HG03521 (cell line): ENCODE measurements around the gene DHX8.
"Not testable (repeated sequence)": the region's sequence is repeated elsewhere in the genome, so short reads cannot be mapped to it uniquely, and the experiment has no call there.

Source experiments
- ATAC-seq: cut with Tn5 transposase; IDR thresholded peaks from one replicate; pipeline ENCODE4 v1.9.1; 2021; ENCODE audit warnings: mild to moderate bottlenecking, moderate library complexity; ENCODE audit not compliant: unreplicated experiment

The DHX8 gene

DNA sequence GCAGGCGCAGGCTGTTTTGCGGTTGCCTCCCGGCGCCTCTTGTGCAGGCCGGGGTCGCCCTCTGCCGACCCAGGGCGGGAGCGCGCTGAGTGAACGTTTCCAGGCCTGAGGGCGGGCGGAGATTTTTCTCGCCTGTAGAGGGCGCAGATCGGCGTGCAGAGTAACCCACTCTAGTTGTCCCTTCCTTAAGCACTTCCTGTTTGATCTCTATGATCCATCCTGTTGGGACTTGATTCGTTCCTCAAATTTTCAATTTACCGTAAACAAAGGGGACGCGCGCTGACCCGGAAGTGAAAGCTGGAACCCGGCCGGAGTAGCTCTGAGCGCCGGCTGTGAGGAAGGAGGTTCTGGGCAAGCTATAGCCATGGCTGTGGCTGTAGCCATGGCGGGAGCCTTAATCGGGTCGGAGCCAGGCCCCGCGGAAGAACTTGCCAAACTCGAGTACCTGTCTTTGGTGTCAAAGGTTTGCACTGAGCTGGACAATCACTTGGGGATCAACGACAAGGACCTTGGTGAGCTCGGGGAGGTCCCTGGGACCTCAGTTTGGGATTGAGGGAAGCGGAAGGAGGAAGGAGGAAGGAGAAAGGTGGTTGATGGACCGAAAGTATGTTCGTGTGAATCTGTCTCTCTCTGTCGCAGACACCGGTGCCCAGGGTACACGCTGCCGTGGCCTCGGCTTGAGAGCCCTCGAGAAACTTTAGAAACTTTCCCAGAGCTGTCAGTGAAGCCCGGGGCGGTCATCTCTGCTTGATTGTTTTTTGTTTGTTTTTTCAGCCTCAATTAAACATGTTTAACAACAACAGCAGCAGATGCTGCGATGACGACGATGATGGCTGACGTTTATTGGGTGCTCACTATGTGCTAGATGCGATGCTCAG lies at the start of gene DHX8:
Gene DHX8, plus strand, starts transcription at position 302 of the 878 bp plus-strand sequence. Its CDS starts 63 bp downstream, at position 365.
- ATAC-seq = peak; percentile 97

- ATAC-seq = no peak
Measured at GRCh38 chr17:43434902-43435319, 48.9 kb upstream of the DHX8 start.

GRCh38 chr17:43437756-43438155 lies 46.0 kb upstream of the DHX8 start:
- no peak for ATAC-seq

DNA sequence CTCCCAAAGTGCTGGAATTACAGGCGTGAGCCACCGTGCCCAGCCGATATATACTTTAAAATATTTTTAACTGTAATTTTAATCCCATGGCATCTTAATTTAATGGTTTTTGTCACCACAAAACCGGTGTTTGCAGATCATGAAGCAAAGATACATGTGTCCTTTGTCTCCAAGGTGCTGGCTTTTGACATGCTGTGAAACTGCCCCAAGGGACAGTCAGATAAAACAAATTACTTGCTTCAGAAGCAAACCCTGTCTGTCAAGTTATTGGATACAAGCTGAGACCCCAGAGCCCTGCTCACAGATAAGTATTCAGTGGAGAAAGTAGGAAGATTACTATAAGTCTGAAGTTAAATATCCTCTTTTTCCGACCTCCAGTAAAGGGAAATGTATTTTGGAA lies 45.1 kb upstream of the DHX8 start:
- ATAC-seq = no peak

- ATAC-seq = no peak
Measured at GRCh38 chr17:43439041-43439440, 44.7 kb upstream of the DHX8 start.

DNA sequence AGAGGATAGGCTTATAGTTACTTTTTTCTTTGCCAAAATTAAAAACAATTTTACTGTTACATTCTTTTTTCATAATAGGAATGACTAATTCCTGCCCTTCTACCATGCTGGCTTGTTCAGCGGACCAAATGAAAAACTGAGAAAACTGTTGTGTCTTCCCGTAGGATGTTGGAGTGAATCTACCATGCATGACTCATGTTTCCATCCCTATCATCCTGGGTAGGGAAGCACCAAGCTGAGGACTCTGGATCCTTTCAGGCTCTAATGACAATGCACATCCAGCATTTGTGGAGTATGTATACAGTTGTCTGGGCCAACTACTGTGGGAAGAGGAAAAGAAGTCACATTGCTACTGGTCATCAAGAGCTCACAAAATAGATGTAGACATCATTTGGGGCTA lies 41.1 kb upstream of the DHX8 start:
- no peak for ATAC-seq

GRCh38 chr17:43443381-43443780 lies 40.4 kb upstream of the DHX8 start:
- no peak for ATAC-seq

GRCh38 chr17:43444223-43445008 lies 39.4 kb upstream of the DHX8 start:
- no peak for ATAC-seq

- ATAC-seq = no peak
Measured at GRCh38 chr17:43445009-43445589, 38.7 kb upstream of the DHX8 start.

GRCh38 chr17:43446773-43447172 lies 37.0 kb upstream of the DHX8 start:
- ATAC-seq = no peak

- no peak for ATAC-seq
Measured at GRCh38 chr17:43448720-43449469, 34.9 kb upstream of the DHX8 start.

GRCh38 chr17:43449470-43450248 lies 34.1 kb upstream of the DHX8 start:
- no peak for ATAC-seq

GRCh38 chr17:43450791-43451190 lies 33.0 kb upstream of the DHX8 start:
- ATAC-seq = not testable (repeated sequence)

DNA sequence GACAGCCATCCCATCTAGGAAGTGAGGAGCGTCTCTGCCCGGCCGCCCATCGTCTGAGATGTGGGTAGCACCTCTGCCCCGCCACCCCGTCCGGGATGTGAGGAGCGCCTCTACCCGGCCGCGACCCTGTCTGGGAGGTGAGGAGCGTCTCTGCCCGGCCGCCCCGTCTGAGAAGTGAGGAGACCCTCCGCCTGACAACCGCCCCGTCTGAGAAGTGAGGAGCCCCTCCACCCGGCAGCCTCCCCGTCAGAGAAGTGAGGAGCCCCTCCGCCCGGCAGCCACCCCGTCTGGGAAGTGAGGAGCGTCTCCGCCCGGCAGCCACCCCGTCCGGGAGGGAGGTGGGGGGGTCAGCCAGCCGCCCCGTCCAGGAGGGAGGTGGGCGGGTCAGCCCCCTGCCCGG lies 32.0 kb upstream of the DHX8 start:
- not testable (repeated sequence) for ATAC-seq

DNA sequence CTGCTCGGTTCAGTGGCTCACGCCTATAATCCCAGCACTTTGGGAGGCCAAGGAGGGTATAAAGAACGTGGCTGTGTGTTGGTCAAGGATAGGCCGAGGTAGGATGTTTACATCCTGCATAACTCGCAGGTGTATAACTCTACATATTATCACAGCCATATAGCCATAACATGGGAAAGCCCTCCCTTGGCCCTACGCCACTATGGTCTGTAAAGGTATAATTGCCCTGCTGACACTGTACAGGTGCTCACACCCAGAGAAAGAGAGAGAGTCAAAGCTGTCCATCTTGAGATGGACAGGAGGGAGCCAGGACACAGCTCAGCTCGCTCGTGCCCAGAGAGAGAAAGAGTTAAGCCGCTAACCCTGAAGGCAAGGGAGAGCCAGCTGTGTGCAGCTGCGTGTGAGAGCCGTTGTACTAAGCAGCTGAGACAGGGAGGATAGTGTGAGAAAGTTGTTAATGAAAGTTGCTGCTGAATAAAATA lies 30.4 kb upstream of the DHX8 start:
- ATAC-seq = no peak

- no peak for ATAC-seq
Measured at GRCh38 chr17:43454868-43455267, 28.9 kb upstream of the DHX8 start.

GRCh38 chr17:43456029-43456428 lies 27.7 kb upstream of the DHX8 start:
- no peak for ATAC-seq

- no peak for ATAC-seq
Measured at GRCh38 chr17:43456661-43457361, 27.0 kb upstream of the DHX8 start.

GRCh38 chr17:43457362-43457692 lies 26.4 kb upstream of the DHX8 start:
- no peak for ATAC-seq
